Calu3 (cell line): ENCODE results near the gene MED12L. TPM values are rescaled to one million over a fixed set of nuclear protein-coding genes. Genes with fewer than 3 reads are reported as not detected.

Experiments used
- BruUV-seq: library from RNA; stranded (reverse); fragments of 400-500 nt; replicated peaks from 2 replicates; lab custom pipeline; 2021; lab: Mats Ljungman, UMichigan
- CTCF ChIA-PET: fragments of 300-600 bp; sonication (Branson Sonifier 250); formaldehyde crosslinking; loops from one replicate; lab custom pipeline; 2022; ENCODE audit warnings: antibody characterized with exemption; lab: Charles Lee
- DNase-seq: peaks from one replicate; pipeline ENCODE4 v3.0.0; 2022
- H3K27ac Mint-ChIP-seq: one replicate; pipeline ENCODE4 v1.8.0; 2022; ENCODE audit warnings: mixed read lengths; ENCODE audit not compliant: unreplicated experiment
- H3K27me3 Mint-ChIP-seq: one replicate; pipeline ENCODE4 v1.8.0; 2022; ENCODE audit warnings: mixed read lengths; ENCODE audit not compliant: unreplicated experiment
- H3K36me3 Mint-ChIP-seq: one replicate; pipeline ENCODE4 v1.8.0; 2022; ENCODE audit warnings: mild to moderate bottlenecking, moderate library complexity, mixed read lengths; ENCODE audit not compliant: insufficient read depth, unreplicated experiment
- H3K4me1 Mint-ChIP-seq: one replicate; pipeline ENCODE4 v1.8.0; 2022; ENCODE audit warnings: mild to moderate bottlenecking, low read depth, mixed read lengths; ENCODE audit not compliant: unreplicated experiment
- H3K4me3 Mint-ChIP-seq: one replicate; pipeline ENCODE4 v1.8.0; 2022; ENCODE audit warnings: mild to moderate bottlenecking, low read depth, moderate library complexity, mixed read lengths; ENCODE audit not compliant: unreplicated experiment
- H3K9me3 Mint-ChIP-seq: one replicate; pipeline ENCODE4 v1.8.0; 2022; ENCODE audit warnings: low read depth, mixed read lengths; ENCODE audit not compliant: unreplicated experiment
- CTCF ChIP-seq: fragments of 200-600 bp; IDR thresholded peaks from one replicate; pipeline ENCODE4 v1.8.0; 2022; ENCODE audit warnings: antibody characterized with exemption; ENCODE audit not compliant: unreplicated experiment
- intact Hi-C: fragments of 100-400 bp; cut with micrococcal nuclease; formaldehyde crosslinking; loops from one replicate; pipeline ENCODE4 v1.10.0; 2022; ENCODE audit not compliant: unreplicated experiment
- total RNA-seq: library from RNA; stranded (reverse); gene quantifications from 2 replicates; pipeline ENCODE4 v1.2.3, GENCODE V29; 2022

MED12L gene
- total RNA-seq, 1 experiment from 2014 or later: 4.6 TPM

GRCh38 chr3:151051533-151051932 lies 33.9 kb upstream of the MED12L start:
- H3K4me3 Mint-ChIP-seq: no peak overlapping the region
- CTCF ChIA-PET: no interaction called here
- no peak overlapping the region for H3K27ac Mint-ChIP-seq
- intact Hi-C loops: no loop called here
- H3K9me3 Mint-ChIP-seq: no peaks in the 10 kb centered on the region
- TF ChIP-seq CTCF: no peak
- no peaks in the 10 kb centered on the region for H3K36me3 Mint-ChIP-seq
- BruUV-seq: no TSS peak
- DNase-seq: no peak
- peaks cover 40% of the 10 kb centered on the region for H3K27me3 Mint-ChIP-seq
- no peaks in the 10 kb centered on the region for H3K4me1 Mint-ChIP-seq

GRCh38 chr3:151052346-151052745 lies 33.1 kb upstream of the MED12L start:
- Mint-ChIP-seq H3K27me3 (peaks cover 48% of the 10 kb centered on the region), H3K4me1 (no peaks in the 10 kb centered on the region), H3K9me3 (no peaks in the 10 kb centered on the region), H3K27ac (no peak overlapping the region), H3K36me3 (no peaks in the 10 kb centered on the region), H3K4me3 (no peak overlapping the region)
- intact Hi-C loops: no loop called here
- no peak for TF ChIP-seq CTCF
- CTCF ChIA-PET: no interaction called here
- DNase-seq: no peak
- BruUV-seq: no TSS peak

GRCh38 chr3:151052756-151053155 lies 32.7 kb upstream of the MED12L start:
- H3K4me3 Mint-ChIP-seq: no peak overlapping the region
- no peaks in the 10 kb centered on the region for H3K4me1 Mint-ChIP-seq
- no peak for TF ChIP-seq CTCF
- H3K27ac Mint-ChIP-seq: no peak overlapping the region
- H3K27me3 Mint-ChIP-seq: peaks cover 52% of the 10 kb centered on the region
- H3K36me3 Mint-ChIP-seq: no peaks in the 10 kb centered on the region
- CTCF ChIA-PET: no interaction called here
- intact Hi-C loops: no loop called here
- no peak for DNase-seq
- H3K9me3 Mint-ChIP-seq: no peaks in the 10 kb centered on the region
- no TSS peak for BruUV-seq

- CTCF ChIA-PET: interaction anchor here (0.5 kb wide), 1 partner anchor 307 kb away, joined by 3 read pairs; no protein-coding TSS in a partner anchor
- no peaks in the 10 kb centered on the region for H3K36me3 Mint-ChIP-seq
- no peak overlapping the region for H3K4me3 Mint-ChIP-seq
- BruUV-seq: no TSS peak
- H3K4me1 Mint-ChIP-seq: no peaks in the 10 kb centered on the region
- no peak overlapping the region for H3K27ac Mint-ChIP-seq
- DNase-seq: no peak
- intact Hi-C loops: no loop called here
- no peak for TF ChIP-seq CTCF
- no peaks in the 10 kb centered on the region for H3K9me3 Mint-ChIP-seq
- H3K27me3 Mint-ChIP-seq: peaks cover 53% of the 10 kb centered on the region
These were observed 26.7 kb upstream of the MED12L start for GRCh38 chr3:151058740-151059139.
